ENCODE results near the gene PWWP2A.
"Not testable (repeated sequence)": the region's sequence is repeated elsewhere in the genome, so short reads cannot be mapped to it uniquely, and the experiment has no call there.

Gene PWWP2A

DNA sequence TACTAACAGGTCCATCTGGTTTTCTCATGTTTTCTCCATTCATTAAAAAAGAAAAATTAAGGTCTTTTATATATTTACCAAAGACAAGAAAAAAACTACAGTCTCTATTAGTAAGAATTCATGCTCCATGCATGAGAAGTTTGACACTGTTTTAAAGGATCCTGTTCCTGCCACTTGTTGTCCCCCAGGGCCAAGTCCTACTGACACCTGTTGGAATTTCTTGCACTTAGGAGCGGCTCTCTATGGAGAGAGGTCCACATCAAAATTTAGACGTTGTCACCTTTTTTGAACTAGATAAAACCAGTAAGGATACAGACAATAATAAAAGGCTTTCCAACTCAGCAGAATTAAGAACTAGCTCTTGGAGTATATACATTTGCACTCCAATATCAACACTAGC is 42.3 kb downstream of the PWWP2A start:
- DNase-seq (ENCODE audit: low read depth), result no peak

DNA sequence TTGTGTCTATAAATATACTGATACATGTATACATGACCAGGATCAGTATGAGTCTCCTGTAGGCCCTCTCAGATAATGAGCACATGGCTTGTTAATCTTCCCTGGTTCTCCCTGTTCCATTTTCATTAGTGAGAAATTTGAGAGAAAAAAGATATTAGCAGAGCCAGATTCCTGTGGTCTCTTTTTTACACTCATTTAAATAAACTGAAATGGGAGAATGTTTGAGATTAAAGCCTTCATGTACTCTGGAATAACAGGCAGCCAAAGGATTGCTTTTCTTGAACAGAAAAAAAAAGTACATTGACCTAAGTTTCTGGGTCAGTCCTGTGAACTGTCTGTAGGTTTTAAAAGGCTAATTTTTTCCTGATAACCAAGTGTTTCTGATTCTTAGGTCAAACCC is 44.2 kb downstream of the PWWP2A start:
- no peak for DNase-seq (ENCODE audit: low read depth)

DNA sequence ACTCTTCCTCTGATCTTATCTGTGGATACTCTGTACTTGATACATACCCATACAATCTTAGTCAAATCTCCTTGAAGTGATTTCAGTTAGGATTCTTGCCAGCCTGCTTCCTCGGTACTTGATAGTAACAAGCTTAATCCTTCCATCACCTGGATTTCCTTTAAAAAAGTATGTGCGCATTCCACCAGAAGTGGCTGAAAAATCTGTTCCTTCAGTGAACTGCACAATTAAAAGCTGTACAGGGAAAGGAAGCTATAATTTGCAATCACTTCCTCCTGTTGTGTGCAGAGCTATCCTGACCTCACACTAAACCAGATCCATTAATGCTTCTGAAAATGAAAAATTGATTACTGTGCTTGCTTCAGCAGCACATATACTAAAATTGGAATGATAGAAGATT is 47.3 kb downstream of the PWWP2A start:
- no peak for DNase-seq (ENCODE audit: low read depth)

DNA sequence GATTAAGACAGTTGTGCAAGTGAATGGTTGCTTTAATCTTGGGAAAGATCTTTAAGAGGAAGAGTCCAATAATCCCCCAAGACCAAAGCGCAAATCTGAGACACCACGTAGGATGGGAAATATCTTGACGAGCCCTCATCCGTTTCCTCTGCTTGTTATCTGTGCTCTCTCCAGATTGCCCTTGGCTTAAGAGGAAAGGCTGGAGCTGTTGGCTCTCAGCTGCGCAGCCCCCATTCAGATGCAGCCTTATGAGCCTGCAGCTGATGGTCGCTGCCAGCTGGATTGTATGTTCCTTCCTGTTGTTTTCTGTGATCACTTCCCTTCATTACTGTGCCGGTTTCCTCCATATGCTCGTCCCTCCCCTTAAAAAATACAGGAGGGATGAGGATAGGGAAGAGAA is 47.7 kb downstream of the PWWP2A start:
- DNase-seq (ENCODE audit: low read depth), result no peak

DNA sequence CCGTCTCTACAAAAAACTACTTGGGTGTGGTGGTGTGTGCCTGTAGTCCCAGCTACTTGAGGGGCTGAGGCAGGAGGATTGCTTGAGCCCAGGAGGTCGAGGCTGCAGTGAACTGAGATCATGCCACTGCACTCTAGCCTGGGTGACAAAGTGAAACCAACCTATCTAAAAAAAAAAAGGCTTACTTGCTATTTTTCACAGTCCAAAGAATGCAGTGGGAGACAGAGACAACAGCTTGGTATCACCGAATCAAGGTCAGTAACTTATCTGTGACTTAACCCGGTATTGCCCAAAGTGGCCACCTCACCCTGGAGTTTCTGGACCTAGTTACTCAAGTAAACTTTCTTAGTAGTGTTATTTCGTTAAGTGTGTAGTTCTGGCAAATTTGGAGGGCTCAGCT is 50.1 kb downstream of the PWWP2A start:
- not testable (repeated sequence) for DNase-seq (ENCODE audit: low read depth)

DNA sequence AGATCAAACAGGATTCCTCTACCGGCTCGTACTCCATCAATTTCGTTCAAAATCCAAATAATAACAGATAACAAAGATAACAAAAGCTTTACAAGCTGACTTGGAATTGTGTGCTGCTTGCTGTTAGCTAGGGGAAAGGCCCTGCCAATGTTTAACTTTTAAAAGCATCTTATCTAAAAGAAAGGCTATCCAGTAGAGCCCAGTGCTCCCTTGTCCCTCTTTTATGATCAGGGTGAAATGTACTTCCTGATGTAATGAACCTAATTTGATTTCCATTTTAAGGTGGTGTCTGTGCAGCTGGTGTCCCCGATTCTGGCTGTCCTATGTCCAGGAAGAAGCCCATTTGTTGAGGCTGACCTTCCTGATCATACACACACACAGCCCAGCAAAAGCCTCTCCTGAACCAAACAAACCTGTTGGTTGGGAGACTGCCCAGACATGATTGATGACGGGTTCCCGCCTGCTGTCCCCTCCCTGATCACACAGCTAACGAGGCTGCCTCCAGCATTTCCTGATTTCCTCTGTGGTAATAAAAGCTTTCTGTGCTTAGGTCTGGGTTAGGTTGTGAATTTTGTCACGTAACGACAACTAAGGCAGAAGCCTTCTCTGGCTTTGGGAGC is 54.1 kb downstream of the PWWP2A start:
- no peak for DNase-seq (ENCODE audit: low read depth)

DNA sequence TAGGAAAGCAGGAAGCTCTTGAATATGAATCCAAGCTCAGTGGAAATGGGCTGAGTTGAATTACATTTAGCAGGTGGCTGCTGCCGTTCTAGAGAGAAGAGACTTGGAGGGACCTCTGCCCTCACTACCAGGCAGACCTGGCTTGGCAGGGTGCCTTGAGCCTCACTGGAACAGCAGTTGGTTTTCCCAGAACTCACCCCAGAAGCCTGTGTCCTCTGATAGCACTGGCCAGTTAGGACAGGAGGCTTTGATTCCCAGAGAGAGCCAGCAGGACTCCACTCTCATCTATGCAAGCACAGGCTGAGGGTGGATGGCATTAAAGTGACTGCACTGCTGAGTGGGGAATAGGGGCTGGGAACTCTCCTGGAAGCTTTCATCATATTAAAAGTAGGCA is 54.8 kb downstream of the PWWP2A start:
- DNase-seq (ENCODE audit: low read depth), result no peak

DNA sequence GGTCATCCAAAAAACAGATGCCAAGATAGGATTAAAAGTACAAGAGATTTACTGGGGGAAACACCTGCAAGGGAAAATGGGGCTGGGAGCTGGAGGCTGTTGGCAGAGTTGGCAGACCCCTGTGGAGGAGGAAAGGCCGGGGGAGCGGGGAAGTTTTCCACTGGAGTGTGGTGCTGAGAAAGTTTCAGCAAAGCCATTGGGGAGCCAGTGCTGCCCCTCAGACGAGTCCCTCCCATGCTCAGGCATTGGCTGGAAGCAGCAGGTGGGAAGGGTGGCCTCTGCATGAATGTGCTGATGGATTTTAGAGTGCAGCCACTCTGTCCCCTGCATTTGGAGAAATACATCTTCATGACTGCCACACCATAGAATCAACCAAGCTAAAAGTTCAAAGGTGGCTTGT is 57.5 kb downstream of the PWWP2A start:
- DNase-seq (ENCODE audit: low read depth), result no peak

DNA sequence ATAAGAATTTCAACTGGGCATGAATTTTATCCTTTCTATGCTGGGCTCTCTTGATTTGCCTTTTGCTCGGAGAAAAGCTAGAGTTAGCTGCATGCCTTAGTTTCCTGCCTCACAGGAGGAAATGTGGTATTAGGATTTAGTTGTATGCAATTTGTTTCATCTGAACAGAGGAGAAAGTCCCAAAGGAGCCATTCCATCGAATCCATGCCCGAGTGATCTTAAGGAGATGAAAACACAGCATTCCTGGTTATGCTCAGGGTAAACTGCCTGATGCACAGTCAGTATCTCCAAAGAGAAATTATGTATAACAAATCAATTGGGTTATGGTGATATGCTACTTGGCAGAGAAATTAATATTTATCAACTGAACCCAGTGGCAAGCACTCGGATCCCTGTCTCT is 59.2 kb downstream of the PWWP2A start:
- no peak for DNase-seq (ENCODE audit: low read depth)

DNA sequence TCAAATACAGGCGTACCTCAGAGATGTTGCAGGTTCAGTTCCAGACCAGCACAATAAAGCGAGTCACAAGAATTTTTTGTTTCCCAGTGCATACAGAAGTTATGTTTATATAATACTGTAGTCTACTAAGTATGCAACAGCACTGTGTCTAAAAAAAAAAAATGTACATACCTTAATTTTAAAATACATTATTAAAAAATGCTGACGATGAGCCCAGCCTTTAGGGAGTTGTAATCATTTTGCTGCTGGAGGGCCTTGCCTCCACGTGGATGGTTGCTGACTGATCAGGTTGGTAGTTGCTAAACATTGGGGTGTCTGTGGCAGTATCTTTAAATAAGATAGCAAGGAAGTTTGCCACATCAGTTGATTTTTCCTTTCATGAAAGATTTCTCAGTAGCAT is 62.0 kb downstream of the PWWP2A start:
- DNase-seq (ENCODE audit: low read depth), result no peak

DNA sequence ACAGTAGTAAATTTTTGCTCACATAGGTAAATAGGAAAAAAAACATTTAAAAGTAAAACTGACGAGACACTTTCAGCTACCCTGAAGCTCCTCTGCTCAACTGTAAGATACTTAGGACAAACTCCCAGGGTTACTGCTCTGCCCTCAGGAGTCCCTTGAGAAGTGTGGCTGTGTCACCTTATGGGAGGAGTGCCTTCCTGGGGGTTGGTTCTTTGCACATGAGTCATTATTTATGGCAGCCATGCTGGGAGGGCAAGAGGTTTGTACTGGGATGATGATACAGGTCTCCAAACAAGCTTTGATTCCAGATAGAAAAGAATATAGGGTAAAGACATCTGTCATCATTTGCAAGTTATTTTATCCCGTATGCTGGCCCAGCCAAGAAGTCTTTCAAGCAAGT is 64.4 kb downstream of the PWWP2A start:
- DNase-seq (ENCODE audit: low read depth), result no peak

DNA sequence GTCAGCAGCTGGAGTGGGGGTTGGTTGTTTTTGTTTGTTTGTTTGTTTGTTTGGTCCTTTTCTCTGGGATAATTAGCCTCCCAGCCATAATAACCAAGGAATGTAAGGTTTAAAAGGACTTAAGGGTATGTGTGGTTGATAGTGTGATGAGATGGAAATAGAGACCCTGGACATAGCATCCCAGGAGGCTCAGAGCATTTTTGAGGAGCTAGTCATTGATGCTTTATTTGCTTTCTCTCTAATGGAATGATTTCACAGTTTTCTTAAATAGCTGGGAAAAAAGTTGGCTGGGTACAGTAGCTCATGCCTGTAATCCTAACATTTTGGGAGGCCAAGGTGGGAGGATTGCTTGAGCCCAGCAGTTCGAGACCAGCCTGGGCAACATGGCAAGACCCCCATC is 65.2 kb downstream of the PWWP2A start:
- DNase-seq (ENCODE audit: low read depth), result no peak

DNA sequence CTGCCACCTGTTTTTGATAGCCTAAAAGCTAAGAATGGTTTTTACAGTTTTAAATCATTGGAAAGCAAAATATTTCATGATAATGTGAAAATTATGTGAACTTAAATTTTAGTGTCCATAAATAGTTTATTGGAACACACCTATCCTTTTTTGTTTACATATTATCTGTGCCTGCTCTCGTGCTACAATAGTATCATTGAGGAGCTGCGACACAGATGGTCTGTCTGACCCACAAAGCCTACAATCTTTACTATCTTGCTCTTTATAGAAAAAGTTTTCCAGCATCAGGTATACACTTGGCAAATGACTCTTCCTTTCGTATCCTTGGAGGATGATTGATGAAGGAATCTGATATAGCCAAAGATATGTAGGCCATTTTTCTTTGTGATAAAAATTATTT is 70.2 kb downstream of the PWWP2A start:
- no peak for DNase-seq (ENCODE audit: low read depth)

DNA sequence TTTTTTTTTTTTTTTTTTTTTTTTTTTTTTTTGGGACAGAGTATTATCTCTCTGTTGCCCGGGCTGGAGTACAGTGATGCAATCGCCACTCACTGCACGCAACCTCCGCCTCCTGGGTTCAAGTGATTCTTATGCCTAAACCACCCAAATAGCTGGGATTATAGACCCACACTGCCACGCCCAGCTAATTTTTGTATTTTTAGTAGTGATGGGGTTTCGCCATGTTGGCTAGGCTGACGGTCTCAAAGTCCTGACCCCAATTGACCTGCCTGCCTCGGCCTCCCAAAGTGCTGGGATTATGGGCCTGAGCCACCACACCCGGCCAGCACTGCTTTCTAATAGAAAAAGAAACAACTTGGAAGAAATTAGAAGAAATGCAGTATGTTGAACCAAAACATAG is 71.1 kb downstream of the PWWP2A start:
- no peak for DNase-seq (ENCODE audit: low read depth)

DNA sequence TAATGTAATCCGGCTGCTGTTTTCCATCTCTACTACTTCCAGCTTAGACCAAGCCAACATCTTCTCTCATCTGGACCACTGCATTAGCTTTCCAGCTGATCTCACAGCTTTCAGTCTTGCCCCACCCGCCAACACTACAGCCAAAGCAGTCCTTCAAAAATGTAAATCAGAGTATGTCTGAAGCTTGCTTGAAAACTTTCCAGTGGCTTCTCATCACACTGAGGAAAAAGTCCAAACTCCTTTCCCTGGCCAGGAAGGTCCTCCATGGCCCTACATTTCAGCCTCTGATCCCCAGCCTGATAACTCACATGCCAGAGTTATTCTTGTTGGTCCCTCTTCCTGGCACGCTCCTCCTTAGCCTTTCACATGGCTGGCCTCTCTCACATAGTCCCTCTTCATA is 71.8 kb downstream of the PWWP2A start:
- DNase-seq (ENCODE audit: low read depth), result no peak

DNA sequence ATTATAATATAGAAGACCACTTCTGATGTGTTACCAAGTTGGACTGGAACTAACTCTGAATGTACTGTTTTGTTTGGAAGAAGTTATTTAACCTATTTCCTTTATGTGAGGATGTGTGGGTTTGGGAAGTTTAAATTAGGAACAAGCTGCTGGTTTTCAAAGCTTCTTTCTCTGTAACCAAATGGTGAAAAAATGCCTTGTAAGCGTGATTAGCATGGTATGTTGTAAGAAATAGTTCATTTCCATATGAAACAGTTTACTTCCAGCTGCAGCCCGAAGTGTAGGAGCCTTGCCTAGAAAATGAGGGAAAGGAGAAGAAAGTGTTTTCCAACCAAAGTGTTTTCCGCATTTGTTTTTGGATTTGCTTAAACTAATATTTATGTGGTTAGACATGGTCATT is 74.3 kb downstream of the PWWP2A start:
- DNase-seq (ENCODE audit: low read depth), result no peak

DNA sequence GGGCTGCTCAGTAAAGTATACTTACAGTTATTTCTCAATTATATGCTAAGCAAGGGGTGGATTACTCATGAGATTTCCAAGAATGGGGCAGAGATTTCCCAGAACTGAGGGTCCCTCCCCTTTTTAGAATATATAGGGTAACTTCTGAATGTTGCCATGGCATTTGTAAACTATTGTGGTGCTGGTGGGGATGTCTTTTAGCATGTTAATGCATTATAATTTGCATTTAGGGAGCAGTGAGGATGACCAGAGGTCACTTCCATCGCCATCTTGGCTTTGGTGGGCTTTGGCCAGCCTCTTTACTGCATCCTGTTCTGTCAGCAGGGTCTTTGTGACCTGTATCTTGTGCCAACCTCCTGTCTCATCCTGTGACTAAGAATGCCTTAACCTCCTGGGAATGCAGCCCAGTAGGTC is 74.9 kb downstream of the PWWP2A start:
- DNase-seq (ENCODE audit: low read depth), result no peak

DNA sequence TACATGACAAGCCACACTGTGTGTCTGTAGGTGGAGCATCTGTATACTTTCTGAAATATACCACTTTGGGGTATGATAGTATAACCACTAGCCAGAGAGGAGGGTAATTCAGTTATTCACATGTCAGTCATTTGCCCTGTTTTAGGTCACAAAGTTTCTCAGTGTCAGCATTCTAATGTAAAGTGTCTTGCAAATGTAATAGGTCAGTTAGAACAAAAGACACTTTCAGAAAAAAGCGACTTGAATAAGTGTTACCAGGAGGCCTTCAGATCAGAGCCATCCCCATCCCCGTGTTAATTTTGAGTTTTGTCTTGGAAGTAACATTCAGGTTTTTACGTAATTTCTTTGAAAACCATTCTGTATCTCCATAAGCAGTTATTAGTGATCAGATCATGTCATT is 76.6 kb downstream of the PWWP2A start:
- DNase-seq (ENCODE audit: low read depth), result no peak
